ENCODE data around the gene ARSB.

GRCh38 chr5:78803353-78803752 lies 181.8 kb downstream of the ARSB start:
- TF ChIP-seq, protein P1, sequence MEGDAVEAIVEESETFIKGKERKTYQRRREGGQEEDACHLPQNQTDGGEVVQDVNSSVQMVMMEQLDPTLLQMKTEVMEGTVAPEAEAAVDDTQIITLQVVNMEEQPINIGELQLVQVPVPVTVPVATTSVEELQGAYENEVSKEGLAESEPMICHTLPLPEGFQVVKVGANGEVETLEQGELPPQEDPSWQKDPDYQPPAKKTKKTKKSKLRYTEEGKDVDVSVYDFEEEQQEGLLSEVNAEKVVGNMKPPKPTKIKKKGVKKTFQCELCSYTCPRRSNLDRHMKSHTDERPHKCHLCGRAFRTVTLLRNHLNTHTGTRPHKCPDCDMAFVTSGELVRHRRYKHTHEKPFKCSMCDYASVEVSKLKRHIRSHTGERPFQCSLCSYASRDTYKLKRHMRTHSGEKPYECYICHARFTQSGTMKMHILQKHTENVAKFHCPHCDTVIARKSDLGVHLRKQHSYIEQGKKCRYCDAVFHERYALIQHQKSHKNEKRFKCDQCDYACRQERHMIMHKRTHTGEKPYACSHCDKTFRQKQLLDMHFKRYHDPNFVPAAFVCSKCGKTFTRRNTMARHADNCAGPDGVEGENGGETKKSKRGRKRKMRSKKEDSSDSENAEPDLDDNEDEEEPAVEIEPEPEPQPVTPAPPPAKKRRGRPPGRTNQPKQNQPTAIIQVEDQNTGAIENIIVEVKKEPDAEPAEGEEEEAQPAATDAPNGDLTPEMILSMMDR (IDR thresholded peaks at IDR 0.05) = no peak
- TF ChIP-seq POLR2A (IDR thresholded peaks at IDR 0.05) (no peak), POLR2AphosphoS5 (IDR thresholded peaks at IDR 0.05) (no peak), EP300 (IDR thresholded peaks at IDR 0.05) (no peak)

All from upper lobe of left lung (tissue), 4 donors.